ENCODE data around the gene GNRH2. TPM values are rescaled to one million over a fixed set of nuclear protein-coding genes. Genes with fewer than 3 reads are reported as not detected.
A peak's percentile ranks its signal among the peaks of the same experiment; 100 is the strongest.

Gene GNRH2
- total RNA-seq, 4 donors from 2014 or later, result 1.6 TPM; not detected in 3

GRCh38 chr20:3041854-3042409 lies 1.5 kb upstream of the GNRH2 start:
- Histone ChIP-seq H3K27ac (peak overlapping the region in 2 of 3 donors; percentile 45 to 70), H3K9me3 (no peaks in the 10 kb centered on the region), H3K27me3 (no peaks in the 10 kb centered on the region), H3K4me1 (peaks cover 11 to 12% of the 10 kb centered on the region in 2 donors), H3K36me3 (peaks cover 11 to 16% of the 10 kb centered on the region in 2 donors), H3K4me3 (replicated peaks in 1 of 3) (no peak overlapping the region)
- TF ChIP-seq CTCF (IDR thresholded peaks at IDR 0.05), result no peak
- TF ChIP-seq POLR2A (IDR thresholded peaks at IDR 0.05), result no peak
- DNase-seq, result no peak
- intact Hi-C loops (cut with DNase I), result no loop called here
- WGBS, 2 donors, result 58 to 65% methylated on average over 10 of the region's 10 CpGs

- Histone ChIP-seq H3K36me3 (peaks cover 4 to 10% of the 10 kb centered on the region in 2 donors), H3K4me3 (replicated peaks in 1 of 3) (no peak overlapping the region), H3K9me3 (no peaks in the 10 kb centered on the region), H3K27me3 (no peaks in the 10 kb centered on the region), H3K27ac (peak overlapping the region in 2 of 3 donors; percentile 45 to 70), H3K4me1 (peaks cover 16 to 19% of the 10 kb centered on the region in 2 donors)
- intact Hi-C loops (cut with DNase I), result no loop called here
- WGBS, 2 donors, result 77 to 83% methylated on average over 3 to 5 of the region's 5 CpGs
- peak in 1 of 2 donors; percentile 19 for DNase-seq
- no peak for TF ChIP-seq POLR2A (IDR thresholded peaks at IDR 0.05)
- no peak for TF ChIP-seq CTCF (IDR thresholded peaks at IDR 0.05)
Observed at GRCh38 chr20:3042625-3043024, 797 bp upstream of the GNRH2 start.

- H3K9me3 ChIP-seq, result no peaks in the 10 kb centered on the region
- TF ChIP-seq CTCF (IDR thresholded peaks at IDR 0.05) (no peak), POLR2A (IDR thresholded peaks at IDR 0.05) (no peak)
- H3K4me1 ChIP-seq, result peaks cover 16 to 20% of the 10 kb centered on the region in 2 donors
- H3K27ac ChIP-seq, result peak overlapping the region in 1 of 3 donors; percentile 64
- no peaks in the 10 kb centered on the region for H3K27me3 ChIP-seq
- no peak for DNase-seq
- WGBS, 2 donors, result 96 to 100% methylated on average over 3 to 5 of the region's 8 CpGs
- intact Hi-C loops (cut with DNase I), result no loop called here
- H3K36me3 ChIP-seq, result peaks cover 10 to 16% of the 10 kb centered on the region in 2 donors
- no peak overlapping the region for H3K4me3 ChIP-seq (replicated peaks in 1 of 3)
Observed at GRCh38 chr20:3044336-3044965, 1.0 kb downstream of the GNRH2 start.

GRCh38 chr20:3045042-3045815 lies 1.8 kb downstream of the GNRH2 start:
- Histone ChIP-seq H3K9me3 (no peaks in the 10 kb centered on the region), H3K4me3 (replicated peaks in 1 of 3) (peak overlapping the region; percentile 87 to 96 (median 89)), H3K4me1 (peaks cover 16 to 20% of the 10 kb centered on the region in 2 donors), H3K36me3 (peaks cover 15 to 24% of the 10 kb centered on the region in 2 donors), H3K27ac (peak overlapping the region; percentile 64 to 88 (median 83)), H3K27me3 (no peaks in the 10 kb centered on the region)
- peak; percentile 77 to 79 for DNase-seq
- WGBS, 2 donors, result 4 to 5% methylated on average over 17 to 21 of the region's 24 CpGs
- TF ChIP-seq CTCF (IDR thresholded peaks at IDR 0.05), result no peak
- TF ChIP-seq POLR2A (IDR thresholded peaks at IDR 0.05), result no peak
- intact Hi-C loops (cut with DNase I), result no loop called here
